GM12801 (cell line): ENCODE results near the gene RALGAPA2.

Experiments used
- TF ChIP-seq, protein P1 (sequence below): IDR thresholded peaks from one replicate; pipeline ENCODE4 v1.5.1; 2011; ENCODE audit warnings: control low read depth; ENCODE audit not compliant: insufficient read length; ENCODE audit errors: extremely low read depth

Gene RALGAPA2

DNA sequence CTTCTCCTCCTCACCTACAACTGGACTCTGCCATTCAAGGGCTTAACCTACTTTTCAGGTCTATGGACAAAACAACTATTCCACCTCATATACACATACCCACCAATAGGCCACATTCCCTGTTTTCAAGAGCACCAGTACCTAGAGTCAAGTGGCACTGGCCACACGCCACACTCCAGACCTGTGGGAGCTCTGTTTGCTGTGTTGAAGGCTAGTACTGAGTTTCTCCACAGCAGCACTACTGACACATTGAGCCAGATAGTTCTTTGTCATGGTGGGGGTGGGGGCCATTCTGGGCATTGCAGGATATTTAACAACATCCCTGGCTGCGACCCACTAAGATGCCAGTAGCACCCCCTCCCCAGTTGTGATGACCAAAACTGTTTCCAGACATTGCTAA is 84.1 kb downstream of the RALGAPA2 start:
- TF ChIP-seq, protein P1, sequence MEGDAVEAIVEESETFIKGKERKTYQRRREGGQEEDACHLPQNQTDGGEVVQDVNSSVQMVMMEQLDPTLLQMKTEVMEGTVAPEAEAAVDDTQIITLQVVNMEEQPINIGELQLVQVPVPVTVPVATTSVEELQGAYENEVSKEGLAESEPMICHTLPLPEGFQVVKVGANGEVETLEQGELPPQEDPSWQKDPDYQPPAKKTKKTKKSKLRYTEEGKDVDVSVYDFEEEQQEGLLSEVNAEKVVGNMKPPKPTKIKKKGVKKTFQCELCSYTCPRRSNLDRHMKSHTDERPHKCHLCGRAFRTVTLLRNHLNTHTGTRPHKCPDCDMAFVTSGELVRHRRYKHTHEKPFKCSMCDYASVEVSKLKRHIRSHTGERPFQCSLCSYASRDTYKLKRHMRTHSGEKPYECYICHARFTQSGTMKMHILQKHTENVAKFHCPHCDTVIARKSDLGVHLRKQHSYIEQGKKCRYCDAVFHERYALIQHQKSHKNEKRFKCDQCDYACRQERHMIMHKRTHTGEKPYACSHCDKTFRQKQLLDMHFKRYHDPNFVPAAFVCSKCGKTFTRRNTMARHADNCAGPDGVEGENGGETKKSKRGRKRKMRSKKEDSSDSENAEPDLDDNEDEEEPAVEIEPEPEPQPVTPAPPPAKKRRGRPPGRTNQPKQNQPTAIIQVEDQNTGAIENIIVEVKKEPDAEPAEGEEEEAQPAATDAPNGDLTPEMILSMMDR, result no peak

DNA sequence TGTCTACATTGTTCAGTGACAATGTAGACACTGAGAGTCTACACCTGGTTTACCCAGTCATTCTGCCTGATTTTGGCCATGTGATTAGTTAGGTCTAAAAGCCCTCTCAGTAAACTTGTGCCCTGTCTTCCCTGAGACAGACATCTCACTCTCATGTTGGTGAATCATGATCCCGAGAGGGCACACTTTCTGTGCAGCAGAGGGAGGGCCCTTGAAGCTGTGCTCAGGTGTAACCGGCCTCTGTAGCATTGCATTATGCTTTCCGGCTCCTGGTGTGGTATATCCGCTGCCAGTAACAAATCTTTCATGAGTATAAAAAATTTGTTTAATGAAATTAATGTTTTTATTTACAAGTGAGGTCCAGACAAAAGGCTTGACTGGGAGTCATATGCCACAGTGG is 85.0 kb downstream of the RALGAPA2 start:
- TF ChIP-seq, protein P1, result no peak

DNA sequence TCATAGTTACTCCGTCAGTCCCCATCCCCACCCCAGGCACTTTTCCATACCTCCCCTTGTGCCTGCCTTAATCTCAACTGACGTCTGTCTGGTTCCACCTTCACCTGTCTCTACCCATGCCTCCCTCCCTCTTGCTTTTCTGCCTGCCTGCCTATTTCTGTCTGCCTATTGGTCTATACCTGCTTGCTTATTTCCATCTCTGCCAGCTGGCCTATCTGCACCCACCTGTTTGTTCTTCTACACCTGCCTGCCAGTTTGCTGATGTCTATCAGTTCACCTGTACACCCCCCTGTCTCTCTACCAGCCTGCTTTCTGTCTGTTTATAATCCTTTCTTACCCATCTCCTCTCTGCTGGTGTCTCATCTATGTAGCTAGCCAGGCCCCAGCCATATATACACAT is 87.5 kb downstream of the RALGAPA2 start:
- TF ChIP-seq, protein P1, result no peak

DNA sequence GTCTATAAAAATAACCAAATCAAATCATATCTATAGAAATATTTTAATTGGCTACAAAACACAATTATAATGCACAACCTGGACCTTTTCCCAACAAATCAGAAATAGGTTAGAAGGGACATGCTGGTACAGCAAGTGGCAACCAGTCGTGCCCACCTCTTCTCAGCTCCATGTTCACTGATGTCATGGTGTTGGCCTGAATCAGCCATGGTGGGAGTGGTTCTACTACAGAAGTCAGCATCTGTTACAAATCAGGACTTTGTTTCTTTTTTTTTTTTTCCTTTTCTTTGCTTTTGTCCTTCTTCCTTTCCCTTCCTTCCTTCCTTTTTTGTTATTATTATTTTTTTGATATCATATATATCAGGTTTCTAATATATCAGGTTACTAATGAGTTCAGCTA is 91.2 kb downstream of the RALGAPA2 start:
- TF ChIP-seq, protein P1, result no peak

DNA sequence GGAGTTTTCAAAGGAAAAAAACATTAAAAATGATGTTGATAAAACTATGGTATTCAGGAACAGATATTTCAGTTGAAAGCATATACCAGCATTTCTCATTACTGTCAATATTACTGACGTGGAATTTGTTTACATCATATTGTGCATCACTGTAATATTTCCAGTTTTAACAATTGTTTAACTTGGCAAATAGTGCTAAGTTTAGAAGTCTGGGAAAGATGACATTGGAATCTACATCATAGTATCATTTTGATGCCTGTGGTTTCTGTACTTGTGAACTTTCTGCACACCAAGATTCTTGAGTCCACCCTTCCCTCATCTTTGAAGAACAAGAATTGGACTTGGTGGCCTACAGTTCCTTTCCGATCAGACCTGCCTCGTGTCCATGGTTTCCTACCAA is 98.1 kb downstream of the RALGAPA2 start:
- TF ChIP-seq, protein P1, result no peak

DNA sequence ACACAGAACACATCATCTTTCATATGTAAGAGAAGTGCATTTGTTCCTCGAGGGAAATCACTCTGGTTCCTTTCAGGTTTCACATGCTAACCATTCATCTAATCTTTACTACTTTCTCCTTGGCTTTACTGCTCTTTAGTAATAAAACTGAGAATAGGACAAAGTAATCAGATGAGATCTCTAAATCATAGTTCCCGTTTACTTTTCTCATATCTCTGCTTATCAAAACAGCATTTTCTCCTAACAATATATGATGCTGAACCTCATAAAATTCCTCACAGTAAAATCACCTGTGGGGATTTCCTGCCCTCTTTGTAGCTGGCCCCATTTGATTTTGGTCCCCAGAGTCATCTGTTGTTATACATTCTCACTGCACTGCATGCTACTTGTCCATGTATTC is 100.2 kb downstream of the RALGAPA2 start:
- TF ChIP-seq, protein P1, result no peak

DNA sequence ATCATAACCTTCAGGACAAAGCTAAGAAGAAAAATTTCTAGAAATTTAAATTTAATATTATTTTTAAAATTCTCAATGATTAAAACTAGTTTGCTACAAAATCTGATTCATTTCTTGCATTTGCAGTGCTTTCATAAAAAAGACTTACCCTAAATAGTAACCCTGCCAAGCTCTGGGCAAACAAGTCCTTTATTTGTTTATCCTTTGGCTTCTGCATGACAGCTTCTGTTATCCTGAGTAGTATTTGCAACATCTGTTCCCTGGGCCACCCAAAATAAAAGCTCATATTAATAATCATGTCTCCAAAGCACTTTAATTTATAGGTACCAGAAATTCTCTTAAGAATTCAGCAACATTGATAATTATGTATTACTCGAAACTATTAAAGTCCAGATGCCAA is 101.3 kb downstream of the RALGAPA2 start:
- TF ChIP-seq, protein P1, result no peak

DNA sequence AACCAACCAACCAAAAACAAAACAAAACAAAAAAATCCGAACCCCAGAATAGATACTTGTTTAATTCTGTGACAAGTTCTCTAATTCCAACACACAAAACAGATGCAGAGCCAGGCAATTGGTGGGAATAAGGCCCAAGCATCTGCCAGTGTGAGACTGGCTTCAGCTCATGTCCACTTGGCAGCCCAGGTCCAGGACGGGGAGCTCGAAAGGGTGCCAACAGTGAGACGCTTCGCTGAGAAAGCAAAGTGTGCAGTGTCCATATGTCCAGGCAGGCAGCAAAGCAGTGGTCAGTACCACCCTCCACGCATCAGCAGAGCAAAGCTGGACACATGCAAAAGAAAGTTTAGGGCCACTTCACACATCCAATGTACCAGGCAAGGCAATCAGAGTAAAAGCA is 102.9 kb downstream of the RALGAPA2 start:
- TF ChIP-seq, protein P1, result no peak
